Amygdala (tissue), 56 donors: Measurements from ENCODE around the gene HSPA14.
A peak's percentile ranks its signal among the peaks of the same experiment; 100 is the strongest.
"Not testable (repeated sequence)": the region's sequence is repeated elsewhere in the genome, so short reads cannot be mapped to it uniquely, and the experiment has no call there.

Experiments
- DNase-seq, 56 donors: peaks; one replicate each; lab custom pipeline; 2025; lab: John Stamatoyannopoulos, UW

The HSPA14 gene

DNA sequence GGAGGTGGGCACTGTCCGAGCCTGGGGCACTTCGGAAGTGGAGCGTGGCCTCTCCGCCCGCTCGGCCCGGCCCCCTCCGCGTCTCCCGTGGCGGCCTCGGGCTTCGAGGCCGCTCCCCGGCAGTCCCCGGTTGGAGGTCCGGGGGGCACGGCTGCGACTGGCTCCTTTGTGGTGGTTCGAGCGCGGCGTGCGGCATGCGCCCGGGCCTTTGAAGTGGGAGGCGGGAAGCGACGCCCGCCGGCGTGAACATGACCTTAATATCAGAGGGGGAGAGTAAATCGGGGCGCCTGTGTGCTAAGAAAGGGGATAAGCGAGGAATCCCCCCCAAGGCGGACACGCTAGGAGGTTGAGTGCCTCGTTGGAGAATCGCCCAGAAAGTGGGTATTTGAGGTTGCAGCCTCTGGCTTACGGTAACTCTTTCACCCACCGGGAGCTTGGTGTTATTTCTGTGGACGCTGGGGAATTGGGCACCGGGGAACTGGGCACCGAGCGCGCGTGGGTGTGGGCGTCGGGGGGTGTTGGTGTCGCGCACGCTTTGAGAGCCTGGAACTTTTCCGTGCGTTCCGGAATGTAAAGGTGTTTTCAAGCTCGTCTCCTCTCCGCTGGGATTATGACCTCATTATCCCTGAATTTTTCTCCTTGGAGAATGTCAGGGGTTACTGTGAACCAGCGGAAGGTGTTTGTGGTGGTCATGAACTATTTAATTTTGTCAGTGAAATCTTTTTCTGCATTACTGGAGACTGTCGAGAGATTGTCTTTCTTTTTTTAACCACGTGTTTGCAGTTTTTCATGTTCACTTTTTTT lies 41.2 kb downstream of the HSPA14 start:
- DNase-seq = peak in 16 of 56 donors; percentile 6 to 52 (median 21)

DNA sequence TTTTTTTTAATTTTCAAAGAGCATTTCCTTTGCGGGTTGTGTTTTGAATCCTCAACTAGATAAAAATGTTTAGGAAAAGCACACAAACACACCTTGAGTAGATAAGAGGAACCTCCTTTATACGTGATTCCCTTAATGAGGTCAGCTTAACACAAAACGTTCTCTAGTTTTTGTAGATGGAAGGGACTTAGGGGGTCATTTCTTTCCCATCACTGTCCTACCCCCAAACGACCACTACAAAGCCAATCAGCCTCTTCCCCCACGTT lies 41.8 kb downstream of the HSPA14 start:
- DNase-seq = no peak

DNA sequence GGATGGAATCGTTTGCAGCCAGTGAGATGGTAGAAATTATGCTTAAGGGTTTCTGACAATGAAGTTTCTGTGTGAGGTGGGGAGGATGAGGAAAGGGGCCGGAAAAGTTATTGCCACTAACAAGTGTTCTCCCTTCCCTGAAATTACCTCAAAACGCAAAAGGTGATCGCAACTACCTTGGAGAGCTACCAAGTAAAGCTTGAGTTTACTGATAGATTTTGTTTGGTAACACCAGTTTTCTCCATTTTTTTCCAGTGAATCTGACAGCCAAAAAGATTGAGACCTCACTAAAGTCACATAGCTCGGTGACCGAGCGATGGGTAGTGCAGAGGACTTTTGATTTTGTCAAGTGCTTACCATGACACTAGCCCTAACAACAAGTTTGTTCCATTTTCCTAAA lies 42.1 kb downstream of the HSPA14 start:
- DNase-seq = no peak

DNA sequence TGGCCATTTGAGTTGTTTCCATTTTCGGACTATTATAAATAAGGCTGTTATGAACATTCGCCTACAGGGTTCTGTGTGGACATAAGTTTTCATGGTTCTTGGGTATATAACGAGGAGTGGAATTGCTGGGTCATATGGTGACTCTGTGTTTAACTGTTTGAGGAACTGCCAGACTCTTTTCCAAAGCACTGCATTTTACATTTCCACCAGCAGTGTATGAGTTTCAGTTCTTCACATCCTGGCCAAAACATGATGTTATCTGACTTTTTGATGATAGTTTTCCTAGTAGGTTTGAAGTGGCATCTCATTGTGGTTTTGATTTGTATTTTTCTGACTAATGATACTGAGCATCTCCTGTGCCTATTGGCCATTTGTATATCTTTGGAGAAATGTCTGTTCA lies 46.0 kb downstream of the HSPA14 start:
- no peak for DNase-seq

DNA sequence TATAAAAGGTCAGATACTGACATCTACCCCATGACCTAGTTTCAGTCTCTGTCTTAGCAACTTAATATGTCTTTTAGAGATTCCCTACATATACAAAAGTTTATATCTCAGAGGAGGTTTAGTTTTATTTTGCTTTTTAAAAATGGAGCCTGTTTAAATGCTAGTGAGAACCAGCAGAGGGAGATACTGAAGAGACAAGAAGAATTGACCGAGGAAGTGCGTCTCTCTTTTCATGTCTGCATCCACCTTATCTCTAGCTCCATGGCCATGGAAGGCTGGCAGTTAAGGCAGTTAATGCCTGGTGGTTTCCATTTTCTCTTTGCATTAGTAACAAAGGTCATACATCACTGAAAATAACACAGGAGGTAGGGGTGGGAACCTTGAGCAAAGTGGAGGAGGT lies 51.2 kb downstream of the HSPA14 start:
- DNase-seq = no peak

DNA sequence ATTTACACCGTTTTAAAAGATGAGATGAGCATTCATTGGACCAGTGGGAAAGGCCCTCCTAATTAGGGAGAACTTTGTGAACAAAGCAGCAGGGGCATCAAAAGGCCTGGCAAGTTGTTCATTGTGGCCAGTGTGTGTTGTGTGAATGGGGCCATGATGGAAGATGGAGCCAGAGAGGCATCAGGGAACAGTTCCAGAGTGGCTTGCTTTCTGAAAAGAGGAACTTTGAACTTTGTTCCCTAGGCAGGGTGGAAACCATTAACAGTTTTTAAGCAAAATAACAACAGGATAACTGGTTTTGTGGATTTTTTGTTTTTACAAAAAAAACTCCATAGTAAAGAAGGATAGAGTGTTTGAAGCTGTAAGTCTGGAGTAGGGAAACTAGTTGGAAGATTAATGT lies 53.0 kb downstream of the HSPA14 start:
- no peak for DNase-seq

GRCh38 chr10:14904316-14904732 lies 66.2 kb downstream of the HSPA14 start:
- DNase-seq = no peak

DNA sequence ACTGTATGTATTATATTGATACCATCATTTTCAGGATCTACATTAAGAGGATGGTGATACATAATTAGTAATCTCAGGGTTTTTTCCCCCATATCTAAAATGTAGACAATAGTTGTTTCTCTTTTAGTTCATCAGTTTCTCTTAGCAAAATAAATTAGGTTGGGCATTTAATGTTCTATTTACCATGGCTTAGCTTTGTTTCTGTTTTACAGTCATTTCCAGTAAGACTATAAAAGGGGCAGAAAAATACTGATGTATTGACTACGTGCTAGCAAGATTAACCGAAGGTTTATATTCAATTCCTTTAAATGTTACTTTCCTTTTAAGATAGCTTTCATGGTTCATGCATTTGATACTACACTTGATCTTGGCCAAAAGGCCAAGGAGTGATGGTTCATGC lies 66.8 kb downstream of the HSPA14 start:
- no peak for DNase-seq

GRCh38 chr10:14905890-14906289 lies 67.8 kb downstream of the HSPA14 start:
- no peak for DNase-seq

GRCh38 chr10:14906765-14907164 lies 68.7 kb downstream of the HSPA14 start:
- no peak for DNase-seq

DNA sequence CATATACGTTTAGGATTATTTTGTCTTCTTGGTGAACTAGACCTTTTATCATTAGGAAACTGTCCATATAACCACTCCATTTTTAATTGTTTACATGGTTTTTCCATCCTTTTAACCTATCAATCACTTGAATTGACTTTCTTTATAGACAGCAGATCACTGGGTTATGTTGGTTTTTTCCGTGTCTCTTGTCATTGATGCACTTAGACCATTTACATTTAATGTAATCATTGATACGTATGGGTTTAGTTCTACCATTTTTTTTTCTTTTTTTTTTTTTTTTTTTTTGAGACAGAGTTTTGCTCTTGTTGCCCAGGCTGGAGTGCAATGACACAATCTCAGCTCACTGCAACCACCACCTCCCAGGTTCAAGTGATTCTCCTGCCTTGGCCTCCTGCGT lies 69.5 kb downstream of the HSPA14 start:
- DNase-seq = not testable (repeated sequence)

DNA sequence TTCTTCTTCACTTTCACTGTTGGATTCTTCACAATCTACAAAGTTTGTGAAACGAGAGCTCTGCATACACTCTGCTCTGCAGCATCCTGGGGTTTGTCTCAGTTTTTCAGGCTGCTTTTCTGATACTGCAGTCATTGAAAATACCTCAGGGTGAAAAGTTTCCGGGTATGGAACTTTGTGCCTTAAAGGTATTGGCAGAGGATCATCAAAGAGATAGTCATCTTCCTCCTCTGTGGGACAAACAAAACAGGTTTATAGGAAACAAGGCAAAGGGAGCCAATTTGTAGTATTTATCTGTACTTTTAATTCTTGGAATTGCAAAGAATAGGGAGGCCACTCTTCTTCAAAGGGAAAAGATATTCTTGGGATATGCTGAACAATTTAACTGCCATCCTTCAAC lies 71.0 kb downstream of the HSPA14 start:
- no peak for DNase-seq

DNA sequence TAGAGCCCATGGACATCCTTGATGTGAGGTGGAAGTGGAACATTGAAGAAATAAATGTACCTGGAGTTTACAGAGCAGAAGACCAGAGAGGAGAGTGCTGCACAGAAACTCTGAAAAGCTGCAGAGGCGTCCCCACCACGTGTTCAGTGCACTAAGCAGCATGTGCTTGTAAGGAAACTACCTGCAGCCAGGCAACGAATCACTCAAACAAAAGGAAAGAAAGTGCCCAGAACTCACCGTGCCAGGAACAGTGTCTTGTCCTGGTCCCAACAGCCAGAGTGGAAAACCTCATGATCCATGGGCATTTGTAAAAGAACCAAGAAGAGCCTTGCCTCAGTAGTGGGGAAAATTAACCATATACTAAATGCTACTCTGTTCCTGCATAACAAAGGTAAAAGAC lies 72.8 kb downstream of the HSPA14 start:
- no peak for DNase-seq

GRCh38 chr10:14911801-14912200 lies 73.7 kb downstream of the HSPA14 start:
- DNase-seq = no peak

- DNase-seq = no peak
Observed at GRCh38 chr10:14916600-14916999, 78.5 kb downstream of the HSPA14 start.

GRCh38 chr10:14917827-14918226 lies 79.7 kb downstream of the HSPA14 start:
- DNase-seq = no peak

DNA sequence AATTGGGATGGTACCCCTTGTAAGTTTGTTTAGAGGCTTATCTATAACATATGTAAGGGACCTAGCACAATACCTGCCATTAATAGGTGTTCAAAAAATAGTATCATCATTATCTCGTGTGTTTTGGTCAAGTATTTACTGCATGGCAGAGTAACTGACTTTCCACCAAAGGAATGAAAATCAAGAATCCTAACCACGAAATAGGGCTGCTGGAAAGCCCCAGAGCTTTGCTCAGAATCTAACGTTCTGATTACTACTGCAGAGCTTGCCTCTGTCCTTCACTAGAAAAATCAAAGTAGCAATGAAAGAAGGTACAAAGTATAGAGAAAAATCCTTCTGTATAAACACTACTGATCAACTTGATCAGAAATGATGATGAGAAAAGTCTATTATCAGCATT lies 80.9 kb downstream of the HSPA14 start:
- DNase-seq = no peak
